CD8-positive, alpha-beta memory T cell (primary cell): ENCODE measurements around the gene MAL. TPM values are rescaled to one million over a fixed set of nuclear protein-coding genes. Genes with fewer than 3 reads are reported as not detected.

ENCODE experiments used
- CTCF ChIA-PET: fragments of 350-600 bp; sonication (Branson Sonifier 250); formaldehyde crosslinking; loops from one replicate; lab custom pipeline; 2021; ENCODE audit warnings: antibody characterized with exemption; lab: Charles Lee
- POLR2A ChIA-PET: fragments of 350-600 bp; sonication (Branson Sonifier 250); formaldehyde crosslinking; loops from one replicate; lab custom pipeline; 2021; ENCODE audit warnings: antibody characterized with exemption; lab: Charles Lee
- DNase-seq, 5 donors: peaks; one replicate each; pipeline versions ENCODE4 v3.0.0 to v3.0.0-alpha.2; 2020 to 2022; ENCODE audit warnings: mixed read lengths in 1 of 5
- H3K27ac ChIP-seq: one replicate; pipeline ENCODE4 v1.7.0; 2013; ENCODE audit warnings: low read depth, mild to moderate bottlenecking, low read length, moderate library complexity
- H3K27me3 ChIP-seq: 2 replicates; pipeline ENCODE4 v1.7.0; 2013; ENCODE audit warnings: low read length, mild to moderate bottlenecking; ENCODE audit not compliant: insufficient read depth, poor library complexity, severe bottlenecking
- H3K36me3 ChIP-seq: 2 replicates; pipeline ENCODE4 v1.7.0; 2013; ENCODE audit warnings: mild to moderate bottlenecking, low read length, moderate library complexity; ENCODE audit not compliant: insufficient read depth
- H3K4me1 ChIP-seq: 2 replicates; pipeline ENCODE4 v1.7.0; 2013; ENCODE audit warnings: mild to moderate bottlenecking, low read length, moderate library complexity; ENCODE audit not compliant: insufficient read depth
- H3K4me3 ChIP-seq: 2 replicates; pipeline ENCODE4 v1.7.0; 2013; ENCODE audit warnings: mild to moderate bottlenecking, low read length
- H3K9me3 ChIP-seq: 2 replicates; pipeline ENCODE4 v1.7.0; 2013; ENCODE audit warnings: mild to moderate bottlenecking, low read length
- H3K27ac Mint-ChIP-seq, 8 donors: one replicate each; pipeline ENCODE4 v1.8.0; 2020 to 2021; ENCODE audit warnings: mixed read lengths in 8 of 8, mild to moderate bottlenecking in 6 of 8, inconsistent platforms in 3 of 8, moderate library complexity in 3 of 8
- H3K27me3 Mint-ChIP-seq, 2 donors: one replicate each; pipeline ENCODE4 v1.8.0; 2020 to 2021; ENCODE audit warnings: mixed read lengths in 2 of 2, mild to moderate bottlenecking in 1 of 2, moderate library complexity in 1 of 2
- H3K36me3 Mint-ChIP-seq, 3 donors: one replicate each; pipeline ENCODE4 v1.8.0; 2020 to 2021; ENCODE audit warnings: mixed read lengths in 3 of 3, inconsistent platforms in 1 of 3, mild to moderate bottlenecking in 1 of 3
- H3K4me1 Mint-ChIP-seq, 3 donors: one replicate each; pipeline ENCODE4 v1.8.0; 2020 to 2021; ENCODE audit warnings: mixed read lengths in 3 of 3, inconsistent platforms in 1 of 3, mild to moderate bottlenecking in 1 of 3
- H3K4me3 Mint-ChIP-seq, 7 donors: one replicate each; pipeline ENCODE4 v1.8.0; 2020 to 2021; ENCODE audit warnings: mixed read lengths in 7 of 7, mild to moderate bottlenecking in 6 of 7, moderate library complexity in 4 of 7, inconsistent platforms in 2 of 7
- H3K9me3 Mint-ChIP-seq, 5 donors: one replicate each; pipeline ENCODE4 v1.8.0; 2020 to 2022; ENCODE audit warnings: mixed read lengths in 5 of 5, mild to moderate bottlenecking in 3 of 5, moderate library complexity in 2 of 5, inconsistent platforms in 1 of 5
- polyA plus RNA-seq: library from polyadenylated mRNA; unstranded; fragments of 300-500 nt; fragmentation: Illumina TruSeq; gene quantifications from one replicate; pipeline ENCODE4 v1.2.3, GENCODE V29; 2021
- total RNA-seq, 2 experiments: library from RNA; stranded (reverse); gene quantifications; one replicate each; pipeline ENCODE4 v1.2.3, GENCODE V29; 2021

Gene MAL
- total and polyA plus RNA-seq, 3 experiments from 2014 or later = 25.2 to 50.4 (median 27.3) TPM

GRCh38 chr2:95071856-95072255 lies 46.3 kb downstream of the MAL start:
- Histone ChIP-seq H3K27ac (no peak overlapping the region), H3K9me3 (no peaks in the 10 kb centered on the region), H3K4me1 (peaks cover 40% of the 10 kb centered on the region), H3K4me3 (no peak overlapping the region), H3K27me3 (no peaks in the 10 kb centered on the region), H3K36me3 (no peaks in the 10 kb centered on the region)
- no peaks in the 10 kb centered on the region for H3K9me3 Mint-ChIP-seq
- no peaks in the 10 kb centered on the region for H3K36me3 Mint-ChIP-seq
- CTCF ChIA-PET = interaction anchor here (0.8 to 12.7 kb wide), 2 partner anchors 8 to 48 kb away, joined by 3 to 286 read pairs; partner anchors contain the start of gene MAL
- H3K4me3 Mint-ChIP-seq = no peak overlapping the region
- H3K4me1 Mint-ChIP-seq = peaks cover 30 to 46% (median 39%) of the 10 kb centered on the region in 3 donors
- POLR2A ChIA-PET = no interaction called here
- no peak for DNase-seq
- peaks cover 0 to 8% of the 10 kb centered on the region in 2 donors for H3K27me3 Mint-ChIP-seq
- H3K27ac Mint-ChIP-seq = no peak overlapping the region

- no peak overlapping the region for H3K27ac Mint-ChIP-seq
- DNase-seq = no peak
- Histone ChIP-seq H3K27ac (no peak overlapping the region), H3K9me3 (no peaks in the 10 kb centered on the region), H3K4me3 (no peak overlapping the region), H3K4me1 (peaks cover 45% of the 10 kb centered on the region), H3K36me3 (no peaks in the 10 kb centered on the region), H3K27me3 (no peaks in the 10 kb centered on the region)
- no peak overlapping the region for H3K4me3 Mint-ChIP-seq
- H3K9me3 Mint-ChIP-seq = no peaks in the 10 kb centered on the region
- no peaks in the 10 kb centered on the region for H3K36me3 Mint-ChIP-seq
- H3K4me1 Mint-ChIP-seq = peaks cover 33 to 51% (median 44%) of the 10 kb centered on the region in 3 donors
- H3K27me3 Mint-ChIP-seq = peaks cover 0 to 8% of the 10 kb centered on the region in 2 donors
- POLR2A ChIA-PET = interaction anchor here (0.8 kb wide), 1 partner anchor 49 kb away, joined by 3 read pairs; the partner anchor contains the start of gene MRPS5
- CTCF ChIA-PET = interaction anchor here (1.2 to 12.7 kb wide), 2 partner anchors 8 to 48 kb away, joined by 3 to 286 read pairs; partner anchors contain the start of gene MAL
Observed at GRCh38 chr2:95072424-95072823, 46.9 kb downstream of the MAL start.

- Mint-ChIP-seq H3K27ac (peak overlapping the region in 7 of 8 donors; percentile 12 to 86 (median 72)), H3K36me3 (no peaks in the 10 kb centered on the region), H3K27me3 (peaks cover 0 to 12% of the 10 kb centered on the region in 2 donors), H3K4me3 (peak overlapping the region; percentile 53 to 77 (median 71)), H3K4me1 (peaks cover 42 to 65% (median 53%) of the 10 kb centered on the region in 3 donors), H3K9me3 (no peaks in the 10 kb centered on the region)
- Histone ChIP-seq H3K27me3 (no peaks in the 10 kb centered on the region), H3K27ac (no peak overlapping the region), H3K4me3 (peak overlapping the region; percentile 68), H3K36me3 (no peaks in the 10 kb centered on the region), H3K4me1 (peaks cover 61% of the 10 kb centered on the region), H3K9me3 (no peaks in the 10 kb centered on the region)
- POLR2A ChIA-PET = interaction anchor here (0.8 to 3.4 kb wide), 2 partner anchors 47 to 50 kb away, joined by 4 to 38 read pairs; partner anchors contain the start of gene MAL
- no peak for DNase-seq
- CTCF ChIA-PET = interaction anchor here (1.0 to 12.7 kb wide), 6 partner anchors 8 to 50 kb away, joined by 3 to 286 read pairs (median 4); partner anchors contain the start of gene MAL
Observed at GRCh38 chr2:95073856-95074662, 48.6 kb downstream of the MAL start.

GRCh38 chr2:95074663-95075439 lies 49.3 kb downstream of the MAL start:
- H3K4me3 Mint-ChIP-seq = peak overlapping the region; percentile 53 to 77 (median 74)
- no peaks in the 10 kb centered on the region for H3K9me3 ChIP-seq
- POLR2A ChIA-PET = interaction anchor here (0.8 to 3.4 kb wide), 2 partner anchors 46 to 51 kb away, joined by 4 to 38 read pairs; partner anchors contain the start of gene MAL
- H3K27ac Mint-ChIP-seq = peak overlapping the region in 6 of 8 donors; percentile 32 to 86 (median 60)
- H3K4me1 ChIP-seq = peaks cover 69% of the 10 kb centered on the region
- H3K4me3 ChIP-seq = peak overlapping the region; percentile 68
- CTCF ChIA-PET = interaction anchor here (1.0 to 12.7 kb wide), 10 partner anchors 9 to 51 kb away, joined by 3 to 286 read pairs (median 4); partner anchors contain the start of gene MAL
- peaks cover 42 to 70% (median 53%) of the 10 kb centered on the region in 3 donors for H3K4me1 Mint-ChIP-seq
- no peak overlapping the region for H3K27ac ChIP-seq
- peaks cover 0 to 12% of the 10 kb centered on the region in 2 donors for H3K27me3 Mint-ChIP-seq
- peak in 3 of 5 donors; percentile 42 to 84 (median 63) for DNase-seq
- H3K9me3 Mint-ChIP-seq = no peaks in the 10 kb centered on the region
- no peaks in the 10 kb centered on the region for H3K36me3 ChIP-seq
- no peaks in the 10 kb centered on the region for H3K36me3 Mint-ChIP-seq
- no peaks in the 10 kb centered on the region for H3K27me3 ChIP-seq

- Histone ChIP-seq H3K4me3 (peak overlapping the region; percentile 68), H3K9me3 (no peaks in the 10 kb centered on the region), H3K27ac (no peak overlapping the region), H3K4me1 (peaks cover 69% of the 10 kb centered on the region), H3K36me3 (no peaks in the 10 kb centered on the region), H3K27me3 (no peaks in the 10 kb centered on the region)
- ChIA-PET CTCF (interaction anchor here (1.3 to 12.7 kb wide), 12 partner anchors 9 to 91 kb away, joined by 3 to 286 read pairs (median 6); partner anchors contain the start of genes MAL and ZNF2), POLR2A (interaction anchor here (3.4 to 4.2 kb wide), 2 partner anchors 46 to 51 kb away, joined by 16 to 38 read pairs; partner anchors contain the start of genes MAL and MRPS5)
- Mint-ChIP-seq H3K27ac (peak overlapping the region in 4 of 8 donors; percentile 43 to 81 (median 58)), H3K27me3 (peaks cover 0 to 12% of the 10 kb centered on the region in 2 donors), H3K36me3 (no peaks in the 10 kb centered on the region), H3K4me3 (peak overlapping the region in 6 of 7 donors; percentile 5 to 77 (median 56)), H3K4me1 (peaks cover 42 to 72% (median 53%) of the 10 kb centered on the region in 3 donors), H3K9me3 (no peaks in the 10 kb centered on the region)
- DNase-seq = peak in 1 of 5 donors; percentile 40
Observed at GRCh38 chr2:95075440-95076132, 50.1 kb downstream of the MAL start.

- no peaks in the 10 kb centered on the region for H3K9me3 Mint-ChIP-seq
- ChIA-PET POLR2A (interaction anchor here (1.2 to 4.2 kb wide), 3 partner anchors 14 to 53 kb away, joined by 3 to 38 read pairs (median 16); partner anchors contain the start of genes MAL and MRPS5), CTCF (interaction anchor here (0.7 to 12.7 kb wide), 20 partner anchors 8 to 89 kb away, joined by 3 to 286 read pairs (median 4); partner anchors contain the start of genes MAL, MRPS5 and ZNF2)
- Histone ChIP-seq H3K27me3 (no peaks in the 10 kb centered on the region), H3K4me1 (peaks cover 69% of the 10 kb centered on the region), H3K27ac (no peak overlapping the region), H3K36me3 (no peaks in the 10 kb centered on the region), H3K9me3 (no peaks in the 10 kb centered on the region), H3K4me3 (peak overlapping the region; percentile 68)
- peak overlapping the region; percentile 71 to 85 (median 76) for H3K4me3 Mint-ChIP-seq
- peak overlapping the region in 6 of 8 donors; percentile 57 to 86 (median 72) for H3K27ac Mint-ChIP-seq
- peak; percentile 71 to 89 (median 75) for DNase-seq
- H3K27me3 Mint-ChIP-seq = peaks cover 0 to 12% of the 10 kb centered on the region in 2 donors
- H3K4me1 Mint-ChIP-seq = peaks cover 42 to 72% (median 53%) of the 10 kb centered on the region in 3 donors
- no peaks in the 10 kb centered on the region for H3K36me3 Mint-ChIP-seq
Observed at GRCh38 chr2:95076705-95077529, 51.4 kb downstream of the MAL start.
